Neutrophil (primary cell): ENCODE data around the gene PTPRN2.

Experiments
- H3K27ac ChIP-seq: fragments of 200-600 bp; sonication (generic); 2 replicates; pipeline ENCODE4 v1.5.1; 2016; ENCODE audit warnings: mild to moderate bottlenecking, moderate library complexity
- H3K27me3 ChIP-seq: fragments of 200-600 bp; sonication (generic); 2 replicates; pipeline ENCODE4 v1.6.0; 2016; ENCODE audit warnings: mild to moderate bottlenecking
- H3K36me3 ChIP-seq: fragments of 200-600 bp; sonication (generic); 2 replicates; pipeline ENCODE4 v1.5.1; 2017
- H3K4me1 ChIP-seq, 2 experiments: fragments of 200-600 bp in 1 of 2; sonication (generic) in 1 of 2; 1 replicate in 1 of 2; 2 replicates in 1 of 2; pipeline versions ENCODE4 v1.5.1 to v1.6.1; 2013 to 2016; ENCODE audit warnings: low read depth in 1 of 2, low read length in 1 of 2, mild to moderate bottlenecking in 1 of 2, moderate library complexity in 1 of 2; ENCODE audit not compliant: control insufficient read depth in 1 of 2, insufficient read depth in 1 of 2
- H3K4me3 ChIP-seq, 2 experiments: fragments of 200-600 bp in 1 of 2; sonication (generic) in 1 of 2; 1 replicate in 1 of 2; 2 replicates in 1 of 2; pipeline ENCODE4 v1.5.1; 2013 to 2016; ENCODE audit warnings: low read depth in 1 of 2, low read length in 1 of 2, mild to moderate bottlenecking in 1 of 2, moderate library complexity in 1 of 2
- H3K9me3 ChIP-seq: fragments of 200-600 bp; sonication (generic); 2 replicates; pipeline ENCODE4 v1.5.1; 2016
- TF ChIP-seq, protein P1 (sequence below): fragments of 200-600 bp; sonication (generic); IDR thresholded peaks from 2 replicates; pipeline ENCODE4 v1.5.1; 2016; ENCODE audit warnings: antibody characterized with exemption

PTPRN2 gene

DNA sequence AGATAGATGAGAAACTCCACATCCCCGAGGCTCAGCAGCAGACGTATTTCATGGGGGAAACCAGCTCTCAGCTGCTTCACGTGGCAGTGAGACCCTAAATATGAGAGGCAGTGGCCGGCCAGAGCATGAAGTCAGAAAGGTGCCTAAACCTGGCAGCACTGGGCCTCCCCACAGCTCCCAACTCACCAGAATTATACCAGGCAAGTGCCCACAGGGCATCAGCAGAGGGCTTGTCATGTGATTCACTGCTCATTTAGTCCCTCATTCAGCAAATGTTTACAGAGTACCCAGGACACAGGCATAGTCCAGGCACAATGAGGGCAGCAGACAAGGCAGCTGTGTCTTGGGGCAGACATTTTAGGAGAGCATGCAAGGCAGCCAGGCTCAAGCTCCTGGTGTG is 212.6 kb downstream of the PTPRN2 start:
- H3K27me3 ChIP-seq, result no peaks in the 10 kb centered on the region
- no peak overlapping the region for H3K4me3 ChIP-seq
- H3K9me3 ChIP-seq, result no peaks in the 10 kb centered on the region
- TF ChIP-seq, protein P1, sequence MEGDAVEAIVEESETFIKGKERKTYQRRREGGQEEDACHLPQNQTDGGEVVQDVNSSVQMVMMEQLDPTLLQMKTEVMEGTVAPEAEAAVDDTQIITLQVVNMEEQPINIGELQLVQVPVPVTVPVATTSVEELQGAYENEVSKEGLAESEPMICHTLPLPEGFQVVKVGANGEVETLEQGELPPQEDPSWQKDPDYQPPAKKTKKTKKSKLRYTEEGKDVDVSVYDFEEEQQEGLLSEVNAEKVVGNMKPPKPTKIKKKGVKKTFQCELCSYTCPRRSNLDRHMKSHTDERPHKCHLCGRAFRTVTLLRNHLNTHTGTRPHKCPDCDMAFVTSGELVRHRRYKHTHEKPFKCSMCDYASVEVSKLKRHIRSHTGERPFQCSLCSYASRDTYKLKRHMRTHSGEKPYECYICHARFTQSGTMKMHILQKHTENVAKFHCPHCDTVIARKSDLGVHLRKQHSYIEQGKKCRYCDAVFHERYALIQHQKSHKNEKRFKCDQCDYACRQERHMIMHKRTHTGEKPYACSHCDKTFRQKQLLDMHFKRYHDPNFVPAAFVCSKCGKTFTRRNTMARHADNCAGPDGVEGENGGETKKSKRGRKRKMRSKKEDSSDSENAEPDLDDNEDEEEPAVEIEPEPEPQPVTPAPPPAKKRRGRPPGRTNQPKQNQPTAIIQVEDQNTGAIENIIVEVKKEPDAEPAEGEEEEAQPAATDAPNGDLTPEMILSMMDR, result no peak
- H3K36me3 ChIP-seq, result no peaks in the 10 kb centered on the region
- no peak overlapping the region for H3K27ac ChIP-seq
- no peaks in the 10 kb centered on the region for H3K4me1 ChIP-seq

DNA sequence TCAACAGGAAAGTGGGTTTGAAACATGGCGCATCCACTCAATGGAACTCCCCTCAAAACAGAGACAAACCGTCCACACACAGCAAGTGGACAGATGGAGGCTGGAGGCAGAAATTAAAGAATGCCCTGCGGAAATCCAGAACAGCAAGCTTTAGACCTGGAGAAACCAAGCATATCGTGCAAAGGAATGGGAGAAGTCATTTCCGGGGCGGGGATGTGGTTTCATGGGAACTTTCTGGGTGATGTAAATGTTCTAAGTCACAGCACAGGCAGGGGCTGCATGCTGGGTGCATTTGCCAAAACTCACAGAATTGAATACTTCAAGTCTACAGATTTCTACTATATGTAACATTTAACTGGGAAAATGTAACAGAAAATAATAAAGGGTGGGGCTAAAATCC is 213.0 kb downstream of the PTPRN2 start:
- H3K36me3 ChIP-seq, result no peaks in the 10 kb centered on the region
- H3K4me3 ChIP-seq, result no peak overlapping the region
- no peaks in the 10 kb centered on the region for H3K9me3 ChIP-seq
- no peaks in the 10 kb centered on the region for H3K27me3 ChIP-seq
- no peaks in the 10 kb centered on the region for H3K4me1 ChIP-seq
- TF ChIP-seq, protein P1, result no peak
- no peak overlapping the region for H3K27ac ChIP-seq

DNA sequence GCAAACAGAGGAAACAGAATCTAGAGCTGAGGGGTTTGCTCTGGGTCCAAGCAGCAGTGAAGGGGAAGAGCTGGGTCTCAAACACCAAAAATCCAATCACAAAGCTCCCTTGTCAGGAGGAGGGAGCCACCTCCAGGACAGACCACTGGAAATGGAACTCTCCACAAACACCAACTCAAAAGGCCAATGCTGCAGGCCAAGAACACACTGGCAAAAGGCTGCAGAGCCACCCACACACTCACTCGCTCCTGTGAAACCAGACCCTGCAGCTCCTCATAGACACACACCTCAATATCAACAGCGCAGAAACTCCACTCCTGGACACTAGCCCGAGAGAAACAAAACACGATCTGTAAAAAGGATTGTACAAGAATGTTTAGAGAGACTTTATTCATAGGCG is 213.5 kb downstream of the PTPRN2 start:
- H3K27me3 ChIP-seq, result no peaks in the 10 kb centered on the region
- H3K36me3 ChIP-seq, result no peaks in the 10 kb centered on the region
- no peaks in the 10 kb centered on the region for H3K9me3 ChIP-seq
- TF ChIP-seq, protein P1, result no peak
- no peaks in the 10 kb centered on the region for H3K4me1 ChIP-seq
- no peak overlapping the region for H3K27ac ChIP-seq
- H3K4me3 ChIP-seq, result no peak overlapping the region

DNA sequence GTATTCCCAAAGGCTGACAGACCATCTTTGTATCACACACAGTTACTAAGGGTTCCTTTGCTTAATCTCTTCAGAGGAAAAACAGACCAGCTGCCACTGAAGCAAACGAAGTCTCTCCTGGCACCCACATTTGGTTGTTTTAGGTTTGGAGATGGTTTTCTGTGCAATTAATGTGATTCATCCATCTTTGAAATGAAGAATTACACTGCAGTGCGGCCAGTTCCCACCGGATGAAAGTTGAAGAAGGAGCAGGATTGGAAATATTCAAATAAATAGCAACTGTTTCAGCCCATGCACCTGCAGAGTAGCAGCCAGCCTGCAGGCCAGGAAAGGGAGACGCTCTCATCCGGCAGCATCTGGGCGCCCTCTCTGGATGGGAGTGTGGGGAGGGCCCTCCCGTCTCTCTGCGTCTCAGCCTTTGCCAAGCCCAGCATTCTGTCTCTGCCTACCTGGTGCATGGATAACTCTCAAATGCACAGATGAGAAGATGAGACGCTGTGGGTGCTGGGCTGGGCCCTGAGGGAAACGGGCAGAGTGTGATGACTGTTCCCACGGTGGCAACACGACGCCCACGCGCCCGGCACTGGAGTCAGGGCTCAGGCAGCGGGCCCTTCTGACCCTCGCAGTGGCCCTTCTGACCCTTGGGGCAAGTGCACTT is 214.0 kb downstream of the PTPRN2 start:
- Histone ChIP-seq H3K27me3 (no peaks in the 10 kb centered on the region), H3K4me1 (no peaks in the 10 kb centered on the region), H3K27ac (no peak overlapping the region), H3K9me3 (no peaks in the 10 kb centered on the region), H3K36me3 (no peaks in the 10 kb centered on the region), H3K4me3 (no peak overlapping the region)
- TF ChIP-seq, protein P1, result no peak

DNA sequence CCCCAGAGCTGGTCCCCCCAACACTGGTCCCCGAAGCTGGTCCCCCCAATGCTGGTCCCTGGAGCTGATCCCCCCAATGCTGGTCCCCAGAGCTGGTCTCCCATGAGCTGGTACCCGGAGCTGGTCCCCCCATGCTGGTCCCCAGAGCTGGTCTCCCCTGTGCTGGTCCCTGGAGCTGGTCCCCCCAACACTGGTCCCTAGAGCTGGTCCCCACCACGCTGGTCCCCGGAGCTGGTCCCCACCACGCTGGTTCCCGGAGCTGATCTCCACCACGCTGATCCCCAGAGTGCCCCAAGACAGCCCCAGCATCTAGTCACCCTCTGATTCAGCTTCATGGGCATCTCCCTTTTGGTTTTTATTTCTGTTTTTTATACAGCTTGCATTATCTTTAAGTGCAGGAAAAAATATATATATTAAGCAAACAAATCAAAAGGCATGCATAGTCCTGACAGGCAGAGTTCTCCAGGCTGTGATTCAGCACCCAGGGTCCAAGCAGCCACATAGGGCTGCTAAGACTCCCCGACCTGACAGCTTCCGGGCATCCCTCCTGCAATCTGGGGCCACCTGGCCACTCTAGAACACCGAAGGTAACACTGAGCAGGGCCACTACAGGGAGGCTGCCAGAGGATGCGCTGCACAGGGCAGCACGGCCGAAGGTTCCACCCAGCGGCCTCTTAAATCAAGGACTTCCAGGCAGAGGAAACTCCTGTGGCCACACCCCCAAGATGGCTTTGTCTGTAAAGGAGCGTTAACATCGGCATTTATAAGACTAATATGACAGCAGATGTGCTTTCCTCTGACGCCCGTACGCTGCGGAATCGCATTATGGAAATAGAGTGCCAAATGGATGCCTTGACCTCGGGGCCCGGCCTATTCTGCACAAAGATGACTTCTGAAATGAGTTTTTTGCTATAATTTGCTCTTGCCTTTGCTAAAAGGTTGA is 215.0 kb downstream of the PTPRN2 start:
- Histone ChIP-seq H3K36me3 (no peaks in the 10 kb centered on the region), H3K9me3 (no peaks in the 10 kb centered on the region), H3K27ac (no peak overlapping the region), H3K4me3 (no peak overlapping the region), H3K27me3 (no peaks in the 10 kb centered on the region), H3K4me1 (no peaks in the 10 kb centered on the region)
- TF ChIP-seq, protein P1, result no peak
